Spleen (tissue), 11 donors: ENCODE data around the gene ANKRD31. TPM values are rescaled to one million over a fixed set of nuclear protein-coding genes. Genes with fewer than 3 reads are reported as not detected.
"Not testable (repeated sequence)": the region's sequence is repeated elsewhere in the genome, so short reads cannot be mapped to it uniquely, and the experiment has no call there.

ENCODE experiments used
- DNase-seq: peaks from one replicate; pipeline ENCODE4 v3.0.0-alpha.2; 2020
- H3K27ac ChIP-seq, 8 donors: fragments of 200-600 bp; sonication (generic) in 7 of 8; 1 replicate in 4 of 8; 2 replicates in 4 of 8; pipeline versions ENCODE4 v1.5.0 to v1.8.0; 2016 to 2021; ENCODE audit warnings: inconsistent platforms in 4 of 8, mild to moderate bottlenecking in 4 of 8, moderate library complexity in 1 of 8
- H3K27me3 ChIP-seq, 7 donors: fragments of 200-600 bp; sonication (generic) in 6 of 7; replicated peaks in 1 of 7; 1 replicate in 4 of 7; 2 replicates in 3 of 7; pipeline versions ENCODE4 v1.5.0 to v1.8.0; 2016 to 2021; ENCODE audit warnings: inconsistent platforms in 3 of 7, mild to moderate bottlenecking in 1 of 7
- H3K36me3 ChIP-seq, 6 donors: fragments of 200-600 bp; sonication (generic) in 5 of 6; 1 replicate in 4 of 6; 2 replicates in 2 of 6; pipeline versions ENCODE4 v1.5.0 to v1.8.0; 2016 to 2021; ENCODE audit warnings: inconsistent platforms in 2 of 6
- H3K4me1 ChIP-seq, 6 donors: fragments of 200-600 bp; sonication (generic) in 5 of 6; 1 replicate in 3 of 6; 2 replicates in 3 of 6; pipeline versions ENCODE4 v1.5.0 to v1.8.0; 2016 to 2021; ENCODE audit warnings: inconsistent platforms in 3 of 6
- H3K4me3 ChIP-seq, 8 donors: fragments of 200-600 bp; sonication (generic) in 7 of 8; 1 replicate in 4 of 8; 2 replicates in 4 of 8; pipeline versions ENCODE4 v1.5.0 to v1.8.0; 2016 to 2021; ENCODE audit warnings: inconsistent platforms in 4 of 8, mild to moderate bottlenecking in 4 of 8, moderate library complexity in 2 of 8
- H3K9me3 ChIP-seq, 8 donors: fragments of 200-600 bp; sonication (generic) in 7 of 8; 1 replicate in 4 of 8; 2 replicates in 4 of 8; pipeline versions ENCODE4 v1.5.0 to v1.8.0; 2016 to 2021; ENCODE audit warnings: inconsistent platforms in 4 of 8
- CTCF ChIP-seq, 11 experiments: fragments of 200-600 bp in 7 of 11; fragments of 450-650 bp in 4 of 11; sonication (generic) in 4 of 11; IDR thresholded peaks in 8 of 11; conservative IDR thresholded peaks in 3 of 11; 1 replicate in 7 of 11; 2 replicates in 4 of 11; pipeline versions ENCODE4 v1.4.0 to v1.8.0; 2016 to 2021; ENCODE audit warnings: antibody characterized with exemption in 11 of 11, inconsistent platforms in 4 of 11, mild to moderate bottlenecking in 1 of 11
- POLR2A ChIP-seq, 3 donors: fragments of 450-650 bp; IDR thresholded peaks; one replicate each; pipeline ENCODE4 v1.5.1; 2017; ENCODE audit warnings: antibody characterized with exemption in 3 of 3, mild to moderate bottlenecking in 1 of 3
- POLR2AphosphoS5 ChIP-seq, 3 donors: sonication (generic); formaldehyde crosslinking; IDR thresholded peaks; one replicate each; pipeline ENCODE4 v1.5.1; 2017; ENCODE audit warnings: antibody characterized with exemption in 3 of 3
- WGBS, 5 donors: extraction: QIAGEN DNeasy Blood & Tissue Kit in 3 of 5; methylation state at CpG; one replicate each; pipeline versions ENCODE4 v1.1.5 to v1.1.7; 2013 to 2018; 5-methylcytosine and 5-hydroxymethylcytosine counted together
- intact Hi-C: fragments of 100-400 bp; cut with DNase I; formaldehyde crosslinking; loops from one replicate; pipeline ENCODE4 v1.15.0; 2023; ENCODE audit warnings: low total_unique reads
- polyA plus RNA-seq, 3 donors: library from polyadenylated mRNA; stranded (reverse); fragments of 200-250 nt; gene quantifications; one replicate each; pipeline ENCODE4 v1.2.1, GENCODE V29; 2013
- total RNA-seq, 7 donors: library from RNA; depleted of rRNA in 3 of 7; stranded (reverse); fragments of >200 nt in 3 of 7; fragmentation: NEBNext Ultra II Directional in 4 of 7; extraction: Animal tissue kit (Norgen Biotek cat#: 25700) in 4 of 7; gene quantifications; one replicate each; pipeline versions ENCODE4 v1.1.0 to v1.2.1, GENCODE V29; 2016 to 2021
- donor health status: healthy with polysubstance abuse.
- donor health status: DM: no; HTN: no; CAD: no; lungs with moderate emphysema.
- donor health status: DM: no; HTN: no; CAD: no.
- donor health status: Bipolar disorder and iron deficiency.
- donor health status: healthy.
- donor health status: DM: no; HTN: no; CAD: no.
- donor health status: DM: yes; HTN: yes; CAD: no.

Gene ANKRD31
- total and polyA plus RNA-seq, 10 donors = 0.03 to 0.51 (median 0.22) TPM

GRCh38 chr5:75169516-75169915, 67.2 kb downstream of the ANKRD31 start:
- 79 to 94% (median 91%) methylated on average over 2 of the region's 2 CpGs for WGBS, 5 donors
- Histone ChIP-seq H3K9me3 (peaks cover 0 to 15% (median 11%) of the 10 kb centered on the region in 8 donors), H3K27me3 (no peaks in the 10 kb centered on the region), H3K4me3 (no peak overlapping the region), H3K27ac (no peak overlapping the region), H3K4me1 (no peaks in the 10 kb centered on the region), H3K36me3 (no peaks in the 10 kb centered on the region)
- intact Hi-C loops = no loop called here
- no peak for DNase-seq
- TF ChIP-seq POLR2A (IDR thresholded peaks at IDR 0.05) (no peak), POLR2AphosphoS5 (IDR thresholded peaks at IDR 0.05) (no peak), CTCF (IDR thresholded peaks at IDR 0.05 in 8 of 11, conservative IDR thresholded peaks at IDR 0.05 in 3 of 11) (no peak)

- H3K4me1 ChIP-seq = no peaks in the 10 kb centered on the region
- 85 to 97% (median 90%) methylated on average over 2 of the region's 2 CpGs for WGBS, 5 donors
- no peak overlapping the region for H3K4me3 ChIP-seq
- peaks cover 0 to 3% (median 0%) of the 10 kb centered on the region in 8 donors for H3K9me3 ChIP-seq
- no peaks in the 10 kb centered on the region for H3K27me3 ChIP-seq
- H3K27ac ChIP-seq = no peak overlapping the region
- no peaks in the 10 kb centered on the region for H3K36me3 ChIP-seq
- TF ChIP-seq CTCF (IDR thresholded peaks at IDR 0.05 in 8 of 11, conservative IDR thresholded peaks at IDR 0.05 in 3 of 11) (no peak), POLR2A (IDR thresholded peaks at IDR 0.05) (no peak), POLR2AphosphoS5 (IDR thresholded peaks at IDR 0.05) (no peak)
- intact Hi-C loops = no loop called here
- no peak for DNase-seq
Observed at GRCh38 chr5:75168026-75168735, 68.5 kb downstream of the ANKRD31 start.

GRCh38 chr5:75167345-75167744, 69.3 kb downstream of the ANKRD31 start:
- TF ChIP-seq POLR2AphosphoS5 (IDR thresholded peaks at IDR 0.05) = no peak
- TF ChIP-seq CTCF (IDR thresholded peaks at IDR 0.05 in 8 of 11, conservative IDR thresholded peaks at IDR 0.05 in 3 of 11) = no peak
- TF ChIP-seq POLR2A (IDR thresholded peaks at IDR 0.05) = no peak
- Histone ChIP-seq H3K27ac (no peak overlapping the region), H3K9me3 (peaks cover 0 to 5% (median 3%) of the 10 kb centered on the region in 8 donors), H3K4me3 (no peak overlapping the region), H3K4me1 (no peaks in the 10 kb centered on the region), H3K27me3 (no peaks in the 10 kb centered on the region), H3K36me3 (no peaks in the 10 kb centered on the region)
- intact Hi-C loops = no loop called here
- DNase-seq = no peak

GRCh38 chr5:75161508-75161907, 75.2 kb downstream of the ANKRD31 start:
- WGBS, 5 donors = 69 to 86% (median 76%) methylated on average over 3 of the region's 3 CpGs
- H3K36me3 ChIP-seq, H3K27me3 ChIP-seq, H3K4me3 ChIP-seq, H3K4me1 ChIP-seq, DNase-seq, H3K27ac ChIP-seq, intact Hi-C loops: not testable (repeated sequence)
- H3K9me3 ChIP-seq = peaks cover 0 to 54% (median 47%) of the 10 kb centered on the region in 8 donors
